ENCODE measurements around the gene ZIC2. TPM values are rescaled to one million over a fixed set of nuclear protein-coding genes. Genes with fewer than 3 reads are reported as not detected.

ZIC2 gene
- total and polyA plus RNA-seq, 2 of the 8 experiments (the other 6 are each of a cell fraction or from before 2014, with no cell fraction given): 53.2 to 372 TPM

GRCh38 chr13:99956473-99957349 lies 24.9 kb upstream of the ZIC2 start (continued):
- no peak for TF ChIP-seq POLR2AphosphoS5 (IDR thresholded peaks at IDR 0.05; ENCODE audit: low read depth, low read length)
- peak; percentile 10 for TF ChIP-seq RNF2 (IDR thresholded peaks at IDR 0.05; ENCODE audit: borderline replicate concordance, low read depth, low read length, missing control alignments, poor library complexity, severe bottlenecking)
- peak; percentile 16 for TF ChIP-seq KDM4A (IDR thresholded peaks at IDR 0.05; ENCODE audit: low read depth, low read length, severe bottlenecking)
- TF ChIP-seq GTF2F1 (IDR thresholded peaks at IDR 0.05; ENCODE audit: borderline replicate concordance, low read depth, low read length): no peak
- TF ChIP-seq KDM5A (IDR thresholded peaks at IDR 0.05; ENCODE audit: low read length): no peak
- no peak for TF ChIP-seq SAP30 (IDR thresholded peaks at IDR 0.05; ENCODE audit: insufficient read depth, insufficient replicate concordance, low read length)
- no peak for TF ChIP-seq ZNF274 (IDR thresholded peaks at IDR 0.05; ENCODE audit: borderline replicate concordance, extremely low read depth, low read length)
- TF ChIP-seq TBP (IDR thresholded peaks at IDR 0.05; ENCODE audit: low read depth, low read length): no peak
- peak; percentile 77 for TF ChIP-seq EZH2 (IDR thresholded peaks at IDR 0.05; ENCODE audit: low read depth, low read length, severe bottlenecking)
- TF ChIP-seq SUZ12 (IDR thresholded peaks at IDR 0.05; ENCODE audit: low read length): peak; percentile 70; the same call in 1 of the 2 replicates
- no peak for TF ChIP-seq KDM1A (IDR thresholded peaks at IDR 0.05; ENCODE audit: borderline replicate concordance, low read length)
- TF ChIP-seq SIX5 (IDR thresholded peaks at IDR 0.05; ENCODE audit: low read depth, low read length): no peak
- TF ChIP-seq MAFK (IDR thresholded peaks at IDR 0.05; ENCODE audit: low read depth, low read length): no peak
- no peak for TF ChIP-seq SP4 (IDR thresholded peaks at IDR 0.05; ENCODE audit: low read length)
